Measurements from ENCODE around the gene FAM89A.

DNA sequence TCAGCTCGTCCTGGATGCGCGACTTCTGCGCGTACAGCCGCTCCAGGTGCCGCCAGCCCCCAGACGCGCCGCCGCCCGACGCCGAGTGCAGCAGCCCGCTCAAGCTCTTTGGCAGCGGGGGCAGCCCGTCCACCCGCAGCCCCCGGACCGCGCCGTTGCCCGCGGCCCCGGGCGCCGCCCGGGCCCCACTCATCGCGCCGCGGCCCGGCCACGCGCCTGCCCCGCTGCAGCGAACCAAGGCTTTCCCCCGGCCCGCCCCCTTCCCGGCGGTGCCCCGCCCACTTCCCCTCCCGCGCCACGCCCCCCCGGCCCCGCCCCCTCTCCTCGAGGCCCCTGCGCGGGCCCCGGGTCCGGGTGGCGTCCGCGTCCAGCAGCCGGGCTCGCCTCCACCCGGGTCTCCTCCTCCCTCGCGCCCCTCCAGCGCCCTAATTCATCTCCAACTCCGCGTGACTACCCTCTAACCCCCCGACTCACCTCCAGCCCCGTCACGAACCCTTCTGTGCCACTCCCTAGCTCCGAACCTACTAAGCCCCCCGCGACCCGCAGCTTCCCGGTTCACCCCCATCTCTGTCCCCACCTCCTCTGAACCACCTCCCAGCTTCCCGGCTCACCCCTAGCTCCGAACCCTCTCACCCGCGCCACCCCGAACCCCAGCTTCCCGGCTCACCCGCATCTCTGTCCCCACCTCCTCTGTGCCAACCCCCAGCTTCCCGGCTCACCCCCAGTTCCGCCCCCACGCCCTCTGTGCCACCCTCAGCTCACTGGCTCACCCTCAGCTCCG is at the start of gene FAM89A:
- TF ChIP-seq GATA1 (IDR thresholded peaks at IDR 0.05; ENCODE audit: low read depth, low read length): no peak
- peak; percentile 23 for TF ChIP-seq POLR2A (IDR thresholded peaks at IDR 0.05; ENCODE audit: low read length)
